Choroid plexus epithelial cell (primary cell): ENCODE results near the gene CHST3.
"Not testable (repeated sequence)": the region's sequence is repeated elsewhere in the genome, so short reads cannot be mapped to it uniquely, and the experiment has no call there.

ENCODE experiments used
- DNase-seq: peaks from one replicate; pipeline ENCODE4 v3.0.0-alpha.2; 2010; ENCODE audit warnings: low read depth
- H3K4me3 ChIP-seq: 2 replicates; pipeline ENCODE4 v1.5.1; 2011; ENCODE audit warnings: low read depth, mild to moderate bottlenecking, control low read depth, low read length, moderate library complexity
- TF ChIP-seq, protein P1 (sequence below): conservative IDR thresholded peaks from 2 replicates; pipeline ENCODE4 v1.5.1; 2011; ENCODE audit warnings: low read depth, mild to moderate bottlenecking, control low read depth, inconsistent platforms, low read length, moderate library complexity

Gene CHST3

DNA sequence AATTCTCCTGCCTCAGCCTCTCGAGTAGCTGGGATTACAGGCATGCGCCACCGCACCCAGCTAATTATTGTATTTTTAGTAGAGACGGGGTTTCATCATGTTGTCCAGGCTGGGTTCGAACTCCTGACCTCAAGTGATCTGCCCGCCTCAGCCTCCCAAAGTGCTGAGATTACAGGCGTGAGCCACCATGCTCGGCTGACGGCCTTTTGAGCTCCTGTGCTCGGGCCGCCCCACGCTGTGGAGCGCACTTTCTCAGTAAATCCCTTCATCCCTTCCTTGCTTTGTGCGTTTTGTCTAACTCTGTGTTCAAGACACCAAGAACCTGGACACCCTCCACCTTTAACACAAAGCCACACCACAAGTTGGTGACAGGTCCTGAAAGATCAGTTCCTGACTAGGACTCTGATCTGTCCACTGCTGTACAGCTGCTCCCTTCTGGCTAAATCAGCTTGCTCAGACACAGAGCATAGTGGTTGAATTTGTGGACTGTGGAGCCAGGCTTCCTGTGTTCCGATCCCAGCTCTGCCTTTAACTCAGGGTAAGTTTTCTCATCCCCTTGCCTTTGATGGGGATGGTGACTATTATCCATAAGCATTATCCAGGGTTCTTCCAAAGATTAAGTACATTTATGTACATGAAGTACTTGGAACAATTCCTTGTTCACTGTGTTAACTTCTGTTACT lies 20.1 kb downstream of the CHST3 start:
- no peak for DNase-seq
- TF ChIP-seq, protein P1, sequence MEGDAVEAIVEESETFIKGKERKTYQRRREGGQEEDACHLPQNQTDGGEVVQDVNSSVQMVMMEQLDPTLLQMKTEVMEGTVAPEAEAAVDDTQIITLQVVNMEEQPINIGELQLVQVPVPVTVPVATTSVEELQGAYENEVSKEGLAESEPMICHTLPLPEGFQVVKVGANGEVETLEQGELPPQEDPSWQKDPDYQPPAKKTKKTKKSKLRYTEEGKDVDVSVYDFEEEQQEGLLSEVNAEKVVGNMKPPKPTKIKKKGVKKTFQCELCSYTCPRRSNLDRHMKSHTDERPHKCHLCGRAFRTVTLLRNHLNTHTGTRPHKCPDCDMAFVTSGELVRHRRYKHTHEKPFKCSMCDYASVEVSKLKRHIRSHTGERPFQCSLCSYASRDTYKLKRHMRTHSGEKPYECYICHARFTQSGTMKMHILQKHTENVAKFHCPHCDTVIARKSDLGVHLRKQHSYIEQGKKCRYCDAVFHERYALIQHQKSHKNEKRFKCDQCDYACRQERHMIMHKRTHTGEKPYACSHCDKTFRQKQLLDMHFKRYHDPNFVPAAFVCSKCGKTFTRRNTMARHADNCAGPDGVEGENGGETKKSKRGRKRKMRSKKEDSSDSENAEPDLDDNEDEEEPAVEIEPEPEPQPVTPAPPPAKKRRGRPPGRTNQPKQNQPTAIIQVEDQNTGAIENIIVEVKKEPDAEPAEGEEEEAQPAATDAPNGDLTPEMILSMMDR = no peak
- H3K4me3 ChIP-seq = no peak overlapping the region

DNA sequence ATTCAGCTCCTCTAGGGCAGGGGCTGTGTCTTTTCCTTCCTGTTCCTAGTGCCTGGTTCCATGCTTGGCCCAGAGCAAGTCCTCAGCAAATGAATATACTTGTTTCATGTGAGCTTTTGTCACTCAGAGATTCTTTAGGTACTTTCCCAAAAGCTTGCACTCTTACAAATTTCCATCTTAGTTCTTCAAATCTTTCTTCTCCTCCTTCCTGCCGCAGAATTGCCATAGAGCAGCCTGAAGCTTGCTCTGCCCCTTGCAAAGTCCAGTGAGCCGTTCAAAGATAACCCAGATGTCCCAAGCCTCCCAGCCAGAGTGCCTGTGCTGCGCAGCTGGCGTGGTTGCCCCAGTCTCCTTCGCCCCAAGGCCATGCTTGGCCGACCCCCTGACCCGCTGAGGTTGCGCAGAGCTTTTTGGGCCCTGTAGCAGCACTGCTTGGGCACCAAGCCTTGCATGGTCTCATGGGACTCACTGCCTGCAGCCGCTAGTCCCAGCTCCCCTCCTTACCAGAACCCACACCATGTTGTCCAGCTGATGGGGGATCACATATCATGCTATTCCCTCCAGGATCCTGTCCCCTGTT lies 20.7 kb downstream of the CHST3 start:
- no peak overlapping the region for H3K4me3 ChIP-seq
- DNase-seq = no peak
- TF ChIP-seq, protein P1 = no peak

DNA sequence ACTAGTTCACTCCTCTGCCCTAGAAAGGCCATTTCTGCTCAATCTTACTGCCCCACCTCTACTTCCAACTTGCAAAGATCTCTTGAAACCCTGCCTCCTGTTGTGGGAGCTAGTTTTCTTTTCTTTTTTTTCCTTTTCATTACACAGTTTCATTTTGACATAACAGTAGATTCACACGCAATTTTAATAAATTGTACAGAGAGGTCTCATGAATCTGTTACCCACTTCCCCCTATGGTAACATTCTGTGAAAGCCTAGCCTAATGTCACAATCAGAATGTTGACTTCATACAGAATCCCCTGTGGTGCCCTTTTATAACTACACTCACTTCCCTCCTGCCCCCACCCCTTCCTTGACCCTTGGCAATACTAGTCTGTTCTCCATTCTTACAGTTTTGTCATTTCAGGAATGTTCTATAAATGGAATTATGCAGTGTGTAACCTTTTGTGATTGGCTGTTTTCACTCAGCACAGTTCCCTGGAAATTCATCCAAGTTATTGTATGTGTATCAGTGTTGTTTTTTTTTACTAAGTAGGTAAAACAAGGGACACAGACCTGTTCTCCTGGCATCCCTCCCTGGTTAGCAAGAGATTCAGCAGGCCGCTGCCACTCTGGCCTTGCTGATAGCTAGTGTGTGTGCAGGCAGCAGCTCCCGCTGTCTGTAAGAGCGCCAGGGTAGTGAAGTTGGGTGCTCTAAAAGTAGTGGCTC lies 21.5 kb downstream of the CHST3 start:
- no peak overlapping the region for H3K4me3 ChIP-seq
- TF ChIP-seq, protein P1 = no peak
- peak; percentile 95 for DNase-seq

DNA sequence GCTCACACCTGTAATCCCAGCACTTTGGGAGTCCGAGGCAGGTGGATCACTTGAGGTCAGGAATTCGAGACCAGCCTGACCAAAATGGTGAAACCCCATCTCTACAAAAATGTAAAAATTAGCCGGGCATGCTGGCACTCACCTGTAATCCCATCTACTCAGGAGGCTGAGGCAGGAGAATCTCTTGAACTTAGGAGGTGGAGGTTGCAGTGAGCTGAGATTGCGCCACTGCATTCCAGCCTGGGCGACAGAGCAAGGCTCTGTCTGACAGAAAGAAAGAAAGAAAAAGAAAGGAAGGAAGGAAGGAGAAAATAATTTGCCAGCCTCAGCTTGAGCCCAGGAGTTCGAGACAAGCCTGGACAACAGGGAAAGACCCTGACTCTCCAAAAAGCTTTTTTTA lies 24.7 kb downstream of the CHST3 start:
- H3K4me3 ChIP-seq, DNase-seq: not testable (repeated sequence)

DNA sequence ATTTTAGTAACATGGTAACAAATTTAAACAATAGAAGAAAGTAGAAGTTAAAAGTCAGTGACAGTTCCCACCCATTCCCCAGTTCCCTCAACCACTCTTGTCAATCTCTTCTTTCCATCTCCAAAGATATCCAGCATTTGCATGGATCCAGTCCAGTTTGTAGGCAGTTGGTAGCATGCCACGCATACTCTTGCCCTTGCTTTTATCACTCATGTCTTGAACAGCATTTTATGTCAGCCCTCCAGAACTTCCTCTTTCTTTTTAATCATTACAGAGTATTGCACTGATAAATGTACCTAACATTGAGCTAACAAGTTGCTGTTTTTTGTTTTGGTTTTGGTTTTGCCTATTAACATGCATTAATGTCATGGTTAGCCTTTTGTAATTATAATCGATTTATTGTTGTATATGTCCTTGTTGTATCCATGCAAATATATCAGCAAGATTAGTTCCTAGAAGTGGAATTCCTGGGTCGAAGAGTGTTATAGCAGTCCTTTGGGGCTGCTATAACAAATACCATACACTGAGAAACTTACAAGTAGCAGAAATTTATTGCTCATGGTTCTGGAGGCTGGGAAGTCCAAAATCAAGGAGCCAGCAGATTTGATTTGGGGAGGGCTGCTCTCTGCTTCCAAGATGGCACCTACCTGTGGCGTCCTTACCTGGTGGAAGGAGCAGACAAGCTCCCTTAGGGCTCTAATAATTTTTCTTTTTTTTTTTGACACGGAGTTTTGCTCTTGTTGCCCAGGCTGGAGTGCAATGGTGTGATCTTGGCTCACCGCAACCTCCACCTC lies 25.7 kb downstream of the CHST3 start:
- no peak for DNase-seq

DNA sequence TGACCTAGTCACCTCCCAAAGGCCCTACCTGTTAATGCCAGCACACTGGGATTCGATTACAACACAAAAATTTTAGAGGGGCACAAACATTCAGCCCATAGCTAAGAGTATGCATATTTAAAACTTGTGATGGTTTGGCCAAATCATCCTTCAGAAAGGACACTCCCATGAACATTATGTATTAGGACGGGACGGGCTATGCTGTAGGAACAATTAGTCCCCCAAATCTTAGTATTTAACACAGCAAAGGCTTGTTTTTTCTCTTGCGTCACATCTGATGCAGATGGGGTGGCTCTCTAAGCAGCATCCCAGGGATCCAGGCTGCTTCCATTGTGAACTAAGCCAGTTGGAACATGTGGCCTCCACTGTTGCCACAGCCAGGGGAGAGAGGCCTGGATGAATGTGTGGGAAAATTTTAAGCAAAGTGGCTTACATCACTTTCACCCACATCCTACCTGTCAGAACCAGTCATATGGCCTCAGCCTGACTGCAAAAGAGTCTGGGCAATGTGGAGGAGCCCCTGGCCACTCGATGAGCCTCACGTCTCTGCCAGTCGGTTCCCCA lies 26.6 kb downstream of the CHST3 start:
- H3K4me3 ChIP-seq = no peak overlapping the region
- TF ChIP-seq, protein P1 = no peak

More for the DNA sequence above, 25.7 kb downstream of the CHST3 start:
- no peak overlapping the region for H3K4me3 ChIP-seq
- TF ChIP-seq, protein P1 = no peak

DNA sequence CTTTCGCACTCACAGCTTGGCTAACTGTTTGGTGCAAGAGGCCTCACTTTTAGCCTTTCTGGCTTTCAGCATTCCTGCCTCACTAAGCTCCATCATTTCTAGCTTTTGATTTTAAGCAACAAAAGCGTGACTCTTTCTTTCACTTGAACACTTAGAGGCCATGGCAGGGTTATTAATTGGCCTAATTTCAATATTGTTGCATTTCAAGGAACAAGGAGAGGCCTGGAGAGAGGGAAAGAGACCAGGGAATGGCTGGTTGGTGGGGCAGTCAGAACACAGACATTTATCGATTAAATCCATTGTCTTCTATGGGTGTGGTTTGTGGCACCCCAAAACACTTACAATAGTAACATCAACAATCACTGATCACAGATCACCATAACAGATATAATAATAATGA lies 31.3 kb downstream of the CHST3 start:
- TF ChIP-seq, protein P1 = no peak
- no peak for DNase-seq
- no peak overlapping the region for H3K4me3 ChIP-seq

More for the DNA sequence above, 26.6 kb downstream of the CHST3 start:
- DNase-seq = no peak
